Naive B cell (primary cell): Measurements from ENCODE around the gene PRKG1. TPM values are rescaled to one million over a fixed set of nuclear protein-coding genes. Genes with fewer than 3 reads are reported as not detected.
"Not testable (repeated sequence)": the region's sequence is repeated elsewhere in the genome, so short reads cannot be mapped to it uniquely, and the experiment has no call there.

ENCODE experiments used
- ATAC-seq, 2 donors: fragments of 150-1000 bp; cut with Tn5 transposase; 2 replicates each; pipeline ENCODE4 v1.10.0; 2021; ENCODE audit warnings: low read depth in 2 of 2, mild to moderate bottlenecking in 2 of 2, moderate library complexity in 2 of 2
- DNase-seq: peaks from one replicate; pipeline ENCODE4 v3.0.0; 2022
- H3K27ac Mint-ChIP-seq, 6 donors: one replicate each; pipeline ENCODE4 v1.8.0; 2020 to 2022; ENCODE audit warnings: mild to moderate bottlenecking in 6 of 6, mixed read lengths in 6 of 6, moderate library complexity in 5 of 6, inconsistent platforms in 2 of 6
- H3K27me3 Mint-ChIP-seq, 3 donors: one replicate each; pipeline ENCODE4 v1.8.0; 2021 to 2022; ENCODE audit warnings: mixed read lengths in 3 of 3, mild to moderate bottlenecking in 1 of 3
- H3K36me3 Mint-ChIP-seq, 2 donors: one replicate each; pipeline ENCODE4 v1.8.0; 2020 to 2022; ENCODE audit warnings: mixed read lengths in 2 of 2, inconsistent platforms in 1 of 2, mild to moderate bottlenecking in 1 of 2
- H3K4me1 Mint-ChIP-seq, 3 donors: one replicate each; pipeline ENCODE4 v1.8.0; 2020 to 2022; ENCODE audit warnings: mixed read lengths in 3 of 3, inconsistent platforms in 1 of 3, mild to moderate bottlenecking in 1 of 3, moderate library complexity in 1 of 3
- H3K4me3 Mint-ChIP-seq, 8 donors: one replicate each; pipeline ENCODE4 v1.8.0; 2020 to 2022; ENCODE audit warnings: mild to moderate bottlenecking in 8 of 8, mixed read lengths in 8 of 8, moderate library complexity in 8 of 8, inconsistent platforms in 2 of 8
- H3K9me3 Mint-ChIP-seq, 7 donors: one replicate each; pipeline ENCODE4 v1.8.0; 2020 to 2022; ENCODE audit warnings: mixed read lengths in 7 of 7, mild to moderate bottlenecking in 5 of 7, inconsistent platforms in 2 of 7, moderate library complexity in 1 of 7
- polyA plus RNA-seq, 6 donors: library from polyadenylated mRNA; unstranded; fragments of 300-500 nt; fragmentation: Illumina TruSeq; gene quantifications; one replicate each; pipeline ENCODE4 v1.2.3, GENCODE V29; 2021; ENCODE audit warnings: low read depth in 6 of 6

PRKG1 gene
- polyA plus RNA-seq, 6 donors from 2014 or later: 0.21 TPM; not detected in 5

DNA sequence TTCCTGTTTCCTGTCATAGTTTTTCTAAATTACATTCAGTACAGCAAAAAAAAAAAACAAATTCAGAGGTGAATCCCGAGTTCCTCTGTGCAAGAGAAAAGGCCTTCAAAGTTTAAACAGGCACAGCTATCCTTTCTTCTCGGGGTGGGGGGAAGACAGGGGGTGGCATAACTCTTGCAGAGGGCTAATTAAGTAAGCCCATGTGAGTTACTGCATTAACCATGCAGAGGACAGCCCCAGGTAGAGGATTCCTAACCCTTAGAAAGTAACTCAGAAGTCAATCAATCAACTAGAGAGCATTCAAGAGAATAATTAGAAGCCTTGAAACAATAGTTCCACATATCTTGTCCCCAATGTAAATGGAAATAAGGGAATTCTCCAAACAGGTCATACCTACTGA lies 454.2 kb downstream of the PRKG1 start:
- Mint-ChIP-seq H3K4me3 (no peak overlapping the region), H3K36me3 (no peaks in the 10 kb centered on the region), H3K9me3 (peaks cover 0 to 2% (median 0%) of the 10 kb centered on the region in 7 donors), H3K27me3 (no peaks in the 10 kb centered on the region), H3K27ac (no peak overlapping the region), H3K4me1 (no peaks in the 10 kb centered on the region)
- no peak for DNase-seq
- ATAC-seq: no peak

DNA sequence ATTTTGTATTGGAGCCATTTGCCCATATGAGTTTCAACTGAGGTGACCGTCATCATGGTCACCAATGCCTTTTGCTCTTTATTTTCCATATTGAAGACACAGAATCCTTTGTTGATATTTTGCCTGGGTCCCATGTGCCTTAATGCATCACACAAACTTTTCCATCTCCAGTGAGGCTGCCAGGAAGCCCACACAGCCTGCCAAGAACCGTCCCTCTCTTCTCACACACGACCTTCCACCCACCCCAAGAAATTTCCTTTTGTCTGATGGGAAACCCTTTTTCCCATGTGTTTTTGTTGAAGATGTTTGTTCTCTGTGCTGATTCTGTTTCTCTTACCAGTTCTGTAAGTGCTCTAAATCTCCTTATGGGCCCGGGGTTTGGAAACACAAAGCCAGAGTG lies 456.3 kb downstream of the PRKG1 start:
- Mint-ChIP-seq H3K36me3 (no peaks in the 10 kb centered on the region), H3K27ac (no peak overlapping the region), H3K4me3 (no peak overlapping the region), H3K4me1 (no peaks in the 10 kb centered on the region), H3K27me3 (no peaks in the 10 kb centered on the region), H3K9me3 (no peaks in the 10 kb centered on the region)
- ATAC-seq (no peak), DNase-seq (no peak)

GRCh38 chr10:51532044-51532443 lies 457.8 kb downstream of the PRKG1 start:
- Mint-ChIP-seq H3K4me1 (no peaks in the 10 kb centered on the region), H3K4me3 (no peak overlapping the region), H3K9me3 (no peaks in the 10 kb centered on the region), H3K36me3 (no peaks in the 10 kb centered on the region), H3K27ac (no peak overlapping the region), H3K27me3 (no peaks in the 10 kb centered on the region)
- DNase-seq: no peak
- ATAC-seq: no peak

GRCh38 chr10:51542853-51543252 lies 468.6 kb downstream of the PRKG1 start:
- ATAC-seq: no peak
- no peaks in the 10 kb centered on the region for H3K27me3 Mint-ChIP-seq
- H3K4me1 Mint-ChIP-seq: no peaks in the 10 kb centered on the region
- DNase-seq: no peak
- H3K4me3 Mint-ChIP-seq: no peak overlapping the region
- H3K27ac Mint-ChIP-seq: no peak overlapping the region
- H3K36me3 Mint-ChIP-seq: no peaks in the 10 kb centered on the region
- peaks cover 0 to 2% (median 0%) of the 10 kb centered on the region in 7 donors for H3K9me3 Mint-ChIP-seq

DNA sequence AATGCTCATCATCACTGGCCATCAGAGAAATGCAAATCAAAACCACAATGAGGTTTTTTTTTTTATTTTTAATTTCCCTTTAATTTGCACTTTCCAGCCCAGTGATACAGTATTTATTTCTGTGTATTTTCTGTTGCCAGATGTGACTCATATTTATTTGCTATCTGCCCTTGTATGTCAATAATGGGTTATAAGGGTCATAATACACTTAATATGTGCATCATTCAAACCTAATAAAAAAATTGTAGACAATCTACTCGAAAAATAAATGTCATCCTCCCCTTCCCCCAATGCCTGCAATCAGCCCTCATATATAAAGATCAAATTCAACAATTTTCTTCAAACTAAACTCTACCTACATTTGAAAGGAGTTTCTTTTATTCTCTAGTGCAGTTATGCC lies 470.6 kb downstream of the PRKG1 start:
- Mint-ChIP-seq H3K4me1 (no peaks in the 10 kb centered on the region), H3K27me3 (no peaks in the 10 kb centered on the region), H3K36me3 (no peaks in the 10 kb centered on the region), H3K9me3 (peaks cover 0 to 2% (median 0%) of the 10 kb centered on the region in 7 donors), H3K27ac (no peak overlapping the region), H3K4me3 (no peak overlapping the region)
- DNase-seq: no peak
- no peak for ATAC-seq

DNA sequence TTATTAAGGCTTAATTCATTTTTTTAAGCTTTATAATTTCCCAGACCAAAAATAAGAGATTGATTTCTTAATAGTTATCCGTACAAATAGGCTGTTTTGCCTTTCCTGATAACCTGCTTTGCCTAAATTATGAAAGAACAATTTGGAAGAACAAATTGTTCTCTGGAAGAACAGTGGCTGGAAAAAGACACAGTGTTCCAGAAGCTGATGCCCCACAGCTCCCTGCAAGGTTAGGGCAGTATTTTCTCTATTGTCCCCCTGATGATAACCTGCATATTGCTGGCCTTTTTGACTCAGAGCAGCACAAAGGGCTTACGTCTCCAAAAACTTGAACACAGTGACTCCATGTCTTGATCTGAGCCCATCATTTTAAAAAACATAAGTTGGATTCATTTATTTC lies 473.7 kb downstream of the PRKG1 start:
- Mint-ChIP-seq H3K27me3 (no peaks in the 10 kb centered on the region), H3K27ac (no peak overlapping the region), H3K4me1 (no peaks in the 10 kb centered on the region), H3K36me3 (no peaks in the 10 kb centered on the region), H3K9me3 (no peaks in the 10 kb centered on the region), H3K4me3 (no peak overlapping the region)
- DNase-seq (no peak), ATAC-seq (no peak)

GRCh38 chr10:51552879-51553278 lies 478.6 kb downstream of the PRKG1 start:
- DNase-seq (no peak), ATAC-seq (no peak)
- no peaks in the 10 kb centered on the region for H3K27me3 Mint-ChIP-seq
- H3K36me3 Mint-ChIP-seq: no peaks in the 10 kb centered on the region
- H3K27ac Mint-ChIP-seq: no peak overlapping the region
- H3K4me3 Mint-ChIP-seq: no peak overlapping the region
- no peaks in the 10 kb centered on the region for H3K9me3 Mint-ChIP-seq
- no peaks in the 10 kb centered on the region for H3K4me1 Mint-ChIP-seq

DNA sequence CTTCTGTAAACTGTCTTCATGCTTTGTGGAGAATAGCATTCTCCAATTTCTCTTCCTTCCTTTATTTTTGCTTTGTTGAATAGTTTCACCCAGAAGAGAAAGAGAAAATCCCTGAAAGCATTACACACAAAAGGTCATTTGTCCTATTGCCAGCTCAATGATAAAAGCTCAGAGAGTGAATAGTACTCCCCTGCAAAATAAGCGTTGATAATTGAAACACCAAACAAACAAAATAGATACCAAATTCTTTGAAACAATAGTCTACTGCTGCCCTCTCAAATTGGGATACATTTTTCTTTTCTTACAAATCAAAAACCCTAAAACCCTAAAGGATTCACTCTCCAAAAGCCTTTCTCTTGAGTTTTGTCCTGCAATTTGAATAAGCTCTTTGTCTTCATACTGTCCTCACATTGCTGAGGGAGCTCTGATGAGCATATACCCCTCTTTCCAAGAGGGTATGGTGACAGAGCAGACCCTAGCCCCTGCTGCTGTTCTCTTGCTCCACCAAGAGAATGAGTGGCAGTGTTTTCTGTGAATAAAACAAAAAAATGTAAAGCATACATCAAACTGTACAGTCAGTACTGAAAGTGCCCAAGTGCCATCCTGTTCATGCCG lies 490.7 kb downstream of the PRKG1 start:
- DNase-seq (no peak), ATAC-seq (no peak)
- Mint-ChIP-seq H3K4me3 (no peak overlapping the region), H3K27me3 (no peaks in the 10 kb centered on the region), H3K27ac (no peak overlapping the region), H3K9me3 (no peaks in the 10 kb centered on the region), H3K36me3 (no peaks in the 10 kb centered on the region), H3K4me1 (no peaks in the 10 kb centered on the region)

DNA sequence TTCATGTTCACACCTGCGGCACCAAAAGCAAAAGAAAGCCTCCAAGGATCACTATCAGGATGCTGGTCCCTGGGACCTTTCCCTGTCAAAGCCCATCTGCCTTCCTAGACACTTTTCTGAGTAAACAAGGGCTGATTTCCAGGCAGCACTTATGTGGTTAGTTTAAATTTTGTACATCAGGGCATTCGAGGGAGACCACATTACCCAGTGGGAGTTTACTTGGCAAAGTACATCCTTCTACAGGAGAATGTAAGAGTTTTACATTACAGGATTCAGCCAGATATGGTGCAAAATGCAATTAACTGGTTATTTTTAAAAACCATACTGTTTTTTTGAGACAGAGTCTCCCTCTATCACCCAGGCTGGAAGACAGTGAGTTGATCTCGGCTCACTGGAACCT lies 493.0 kb downstream of the PRKG1 start:
- H3K4me1 Mint-ChIP-seq: no peaks in the 10 kb centered on the region
- DNase-seq (no peak), ATAC-seq (no peak)
- peaks cover 0 to 4% (median 0%) of the 10 kb centered on the region in 7 donors for H3K9me3 Mint-ChIP-seq
- H3K27ac Mint-ChIP-seq: peak overlapping the region in 1 of 6 donors; percentile 49
- no peak overlapping the region for H3K4me3 Mint-ChIP-seq
- no peaks in the 10 kb centered on the region for H3K27me3 Mint-ChIP-seq
- no peaks in the 10 kb centered on the region for H3K36me3 Mint-ChIP-seq

GRCh38 chr10:51569467-51569866 lies 495.2 kb downstream of the PRKG1 start:
- no peaks in the 10 kb centered on the region for H3K4me1 Mint-ChIP-seq
- no peaks in the 10 kb centered on the region for H3K36me3 Mint-ChIP-seq
- H3K27me3 Mint-ChIP-seq: no peaks in the 10 kb centered on the region
- H3K4me3 Mint-ChIP-seq: no peak overlapping the region
- peaks cover 0 to 4% (median 0%) of the 10 kb centered on the region in 7 donors for H3K9me3 Mint-ChIP-seq
- no peak overlapping the region for H3K27ac Mint-ChIP-seq
- DNase-seq (no peak), ATAC-seq (no peak)

DNA sequence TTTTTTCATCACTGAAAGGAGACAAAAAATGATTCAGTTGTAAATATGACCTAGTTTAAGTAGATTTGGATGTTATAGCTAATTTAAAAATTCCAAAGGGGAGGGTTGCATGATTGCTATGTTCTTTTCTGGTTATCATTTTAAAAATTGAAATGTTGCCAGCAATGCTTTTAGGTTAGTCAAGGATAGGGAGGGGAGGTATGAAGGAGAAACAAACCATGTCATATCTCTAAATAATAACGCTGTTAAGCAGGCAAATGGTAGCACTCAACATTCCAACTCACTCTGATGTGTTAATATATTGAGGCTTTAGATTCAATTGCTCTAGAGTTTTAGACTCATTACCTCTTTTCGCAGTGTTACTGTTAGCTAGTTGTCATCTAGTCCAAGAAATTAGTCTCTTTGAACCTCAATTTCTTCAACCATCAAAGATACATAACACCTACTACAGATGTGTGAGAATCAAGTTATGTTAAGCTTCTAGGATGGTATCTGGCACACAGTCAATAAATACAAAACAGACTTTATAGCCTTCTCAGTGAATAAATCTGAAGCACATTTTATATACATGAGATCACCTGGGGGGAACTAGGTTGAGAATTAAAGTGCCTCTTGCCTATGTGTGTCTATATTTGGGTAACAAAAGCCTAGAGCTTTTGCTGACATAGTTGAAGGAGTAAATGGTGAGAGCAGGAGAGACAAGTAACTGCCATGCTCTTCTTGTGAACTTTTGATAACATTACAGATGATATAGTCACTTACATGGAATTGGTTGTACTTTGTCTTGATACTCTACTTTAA lies 500.2 kb downstream of the PRKG1 start:
- ATAC-seq (no peak), DNase-seq (no peak)
- no peaks in the 10 kb centered on the region for H3K36me3 Mint-ChIP-seq
- H3K4me3 Mint-ChIP-seq: no peak overlapping the region
- H3K4me1 Mint-ChIP-seq: no peaks in the 10 kb centered on the region
- H3K27me3 Mint-ChIP-seq: no peaks in the 10 kb centered on the region
- H3K27ac Mint-ChIP-seq: peak overlapping the region in 1 of 6 donors; percentile 3
- peaks cover 0 to 4% (median 0%) of the 10 kb centered on the region in 7 donors for H3K9me3 Mint-ChIP-seq

GRCh38 chr10:51581196-51581595 lies 506.9 kb downstream of the PRKG1 start:
- H3K4me1 Mint-ChIP-seq, H3K27ac Mint-ChIP-seq, H3K27me3 Mint-ChIP-seq, H3K36me3 Mint-ChIP-seq, ATAC-seq, H3K4me3 Mint-ChIP-seq, DNase-seq: not testable (repeated sequence)
- peaks cover 0 to 24% (median 5%) of the 10 kb centered on the region in 7 donors for H3K9me3 Mint-ChIP-seq

DNA sequence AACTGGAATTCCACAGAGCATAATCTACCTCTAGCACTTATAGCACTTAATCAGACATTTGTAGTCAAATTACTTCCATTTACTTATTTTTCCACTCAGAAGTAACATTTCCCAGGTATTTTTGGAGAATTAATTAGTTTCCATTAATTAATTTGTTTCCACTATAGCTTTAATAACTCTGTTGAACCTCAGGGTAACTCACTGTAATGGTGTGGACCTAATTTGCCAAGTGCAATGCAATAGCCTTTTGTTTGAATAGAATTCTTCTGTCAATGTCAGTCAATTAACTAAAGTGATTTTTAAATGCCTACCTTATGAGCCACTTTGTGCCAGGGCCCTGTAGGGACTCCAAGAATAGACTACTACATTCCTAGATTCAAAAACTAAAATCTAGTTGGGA lies 509.7 kb downstream of the PRKG1 start:
- no peaks in the 10 kb centered on the region for H3K36me3 Mint-ChIP-seq
- no peaks in the 10 kb centered on the region for H3K27me3 Mint-ChIP-seq
- H3K27ac Mint-ChIP-seq: no peak overlapping the region
- no peak for DNase-seq
- no peak for ATAC-seq
- peaks cover 0 to 24% (median 5%) of the 10 kb centered on the region in 7 donors for H3K9me3 Mint-ChIP-seq
- H3K4me3 Mint-ChIP-seq: no peak overlapping the region
- no peaks in the 10 kb centered on the region for H3K4me1 Mint-ChIP-seq

DNA sequence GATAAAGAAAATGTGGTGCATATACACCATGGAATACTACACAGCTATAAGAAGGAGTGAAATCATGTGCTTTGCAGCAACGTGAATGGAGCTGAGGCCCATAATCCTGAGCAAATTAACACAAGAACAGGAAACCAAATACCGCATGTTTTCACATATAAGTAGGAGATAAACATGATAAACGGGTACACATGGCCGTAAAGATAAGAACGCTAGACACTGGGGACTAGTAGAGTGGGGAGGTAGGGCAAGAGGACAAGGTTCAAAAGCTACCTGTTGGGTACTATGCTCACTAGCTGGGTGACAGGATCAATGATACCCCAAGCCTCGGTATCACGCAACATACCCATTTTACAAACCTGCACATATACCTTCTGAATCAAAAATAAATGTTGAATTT lies 511.5 kb downstream of the PRKG1 start:
- Mint-ChIP-seq H3K27me3 (no peaks in the 10 kb centered on the region), H3K36me3 (no peaks in the 10 kb centered on the region), H3K4me3 (no peak overlapping the region), H3K27ac (no peak overlapping the region), H3K4me1 (no peaks in the 10 kb centered on the region), H3K9me3 (peaks cover 0 to 20% (median 5%) of the 10 kb centered on the region in 7 donors)
- DNase-seq (no peak), ATAC-seq (no peak)
